GM12873 (cell line): Measurements from ENCODE around the gene PDZD4.

Experiments used
- TF ChIP-seq, protein P1 (sequence below): IDR thresholded peaks from 2 replicates; pipeline ENCODE4 v1.5.1; 2012; ENCODE audit warnings: low read depth, mild to moderate bottlenecking, moderate library complexity, low read length, control low read depth; ENCODE audit not compliant: insufficient read depth; ENCODE audit errors: missing control alignments

The PDZD4 gene

DNA sequence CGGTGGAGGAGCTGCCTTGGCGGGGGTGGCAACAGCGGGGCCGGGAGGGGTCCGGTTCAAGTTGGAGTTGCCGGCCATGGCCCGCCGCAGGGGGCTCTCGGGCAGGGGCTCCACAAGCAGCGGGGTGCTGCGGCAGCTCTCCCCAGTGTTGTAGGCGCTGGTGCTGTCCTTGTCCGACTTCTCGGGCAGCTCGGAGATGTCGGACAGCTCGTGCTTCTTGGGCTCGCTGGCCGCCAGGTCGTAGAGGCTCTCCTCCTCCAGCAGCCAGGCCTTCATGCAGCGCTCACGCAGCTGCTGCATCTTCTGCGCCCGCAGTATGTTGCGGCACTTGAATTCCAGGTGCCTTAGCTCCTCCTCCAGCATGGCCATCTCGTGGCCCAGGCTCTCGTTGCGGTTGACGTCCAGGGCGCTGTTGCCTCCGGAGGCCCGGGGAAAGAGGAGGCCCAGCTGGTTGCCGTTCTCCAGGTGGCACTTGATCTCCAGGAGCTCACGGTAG lies 26.2 kb downstream of the PDZD4 start:
- TF ChIP-seq, protein P1, sequence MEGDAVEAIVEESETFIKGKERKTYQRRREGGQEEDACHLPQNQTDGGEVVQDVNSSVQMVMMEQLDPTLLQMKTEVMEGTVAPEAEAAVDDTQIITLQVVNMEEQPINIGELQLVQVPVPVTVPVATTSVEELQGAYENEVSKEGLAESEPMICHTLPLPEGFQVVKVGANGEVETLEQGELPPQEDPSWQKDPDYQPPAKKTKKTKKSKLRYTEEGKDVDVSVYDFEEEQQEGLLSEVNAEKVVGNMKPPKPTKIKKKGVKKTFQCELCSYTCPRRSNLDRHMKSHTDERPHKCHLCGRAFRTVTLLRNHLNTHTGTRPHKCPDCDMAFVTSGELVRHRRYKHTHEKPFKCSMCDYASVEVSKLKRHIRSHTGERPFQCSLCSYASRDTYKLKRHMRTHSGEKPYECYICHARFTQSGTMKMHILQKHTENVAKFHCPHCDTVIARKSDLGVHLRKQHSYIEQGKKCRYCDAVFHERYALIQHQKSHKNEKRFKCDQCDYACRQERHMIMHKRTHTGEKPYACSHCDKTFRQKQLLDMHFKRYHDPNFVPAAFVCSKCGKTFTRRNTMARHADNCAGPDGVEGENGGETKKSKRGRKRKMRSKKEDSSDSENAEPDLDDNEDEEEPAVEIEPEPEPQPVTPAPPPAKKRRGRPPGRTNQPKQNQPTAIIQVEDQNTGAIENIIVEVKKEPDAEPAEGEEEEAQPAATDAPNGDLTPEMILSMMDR, result no peak

DNA sequence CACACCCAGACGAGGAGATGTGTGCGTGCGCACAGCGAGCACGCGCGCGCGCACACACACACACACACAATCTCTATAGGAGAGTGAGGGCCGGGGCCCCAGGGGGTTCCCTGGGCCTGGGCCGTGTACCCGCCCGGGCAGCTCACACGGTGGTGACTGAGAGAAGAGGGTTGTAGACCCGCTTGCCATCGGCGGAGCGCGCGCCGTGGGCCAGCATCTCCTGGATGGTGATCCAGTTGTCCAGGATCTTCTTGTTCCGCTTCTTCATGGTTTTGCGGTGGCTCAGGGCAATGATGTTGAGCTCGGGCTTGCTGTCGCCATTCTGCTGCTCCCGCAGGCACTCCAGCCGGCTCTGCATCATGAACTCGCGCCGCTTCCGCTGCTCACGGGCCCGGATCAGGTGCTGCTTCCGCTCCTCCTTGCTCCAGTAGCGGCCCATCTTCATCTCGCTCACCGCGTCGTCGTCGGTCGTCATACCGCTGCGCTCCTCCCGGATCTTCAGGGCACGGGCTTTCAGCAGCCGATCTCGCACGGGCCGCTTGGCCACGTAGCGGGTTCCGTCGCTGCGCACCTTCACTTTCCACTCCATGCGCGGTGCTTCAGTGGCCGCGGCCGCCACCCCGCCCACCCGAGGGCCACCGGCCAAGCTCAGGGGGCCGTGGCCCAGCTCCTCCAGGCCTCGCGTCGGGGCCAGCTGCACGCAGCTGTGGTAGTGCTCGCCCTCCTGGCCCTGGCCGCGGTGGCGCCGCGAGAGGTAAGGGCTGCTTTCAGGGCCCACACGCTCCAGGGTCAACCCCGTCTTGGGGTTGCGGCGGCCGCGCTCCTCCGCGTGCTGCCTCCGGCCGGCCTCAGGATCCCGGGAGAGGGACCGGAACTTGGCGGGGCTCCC lies 26.9 kb downstream of the PDZD4 start:
- TF ChIP-seq, protein P1, result no peak

DNA sequence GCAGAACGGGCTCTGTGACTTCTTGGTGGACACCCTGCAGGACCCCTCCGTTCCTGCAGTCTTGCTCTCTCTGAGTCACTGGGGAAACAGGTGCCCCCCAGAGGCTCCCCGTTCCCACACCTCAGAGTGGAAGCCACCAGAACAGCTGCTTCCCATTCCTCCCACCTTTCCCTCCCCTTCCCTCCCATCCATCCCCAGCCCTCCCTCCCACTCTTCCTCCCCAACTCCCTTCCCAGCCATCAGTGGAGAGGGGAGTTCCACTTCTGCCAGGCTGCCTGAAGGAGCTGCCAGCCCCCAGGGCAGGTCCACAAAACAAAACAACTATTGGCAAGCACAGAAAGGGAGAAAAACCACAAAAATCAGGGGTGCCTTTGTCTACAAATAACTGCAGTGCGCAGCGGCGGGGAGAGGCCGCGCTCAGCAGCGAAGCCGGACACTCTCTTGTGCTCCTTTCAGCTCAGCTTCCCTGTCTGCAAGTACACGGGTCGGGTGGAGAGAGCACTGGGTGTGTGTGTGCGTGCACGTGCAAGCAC lies 27.8 kb downstream of the PDZD4 start:
- TF ChIP-seq, protein P1, result no peak

DNA sequence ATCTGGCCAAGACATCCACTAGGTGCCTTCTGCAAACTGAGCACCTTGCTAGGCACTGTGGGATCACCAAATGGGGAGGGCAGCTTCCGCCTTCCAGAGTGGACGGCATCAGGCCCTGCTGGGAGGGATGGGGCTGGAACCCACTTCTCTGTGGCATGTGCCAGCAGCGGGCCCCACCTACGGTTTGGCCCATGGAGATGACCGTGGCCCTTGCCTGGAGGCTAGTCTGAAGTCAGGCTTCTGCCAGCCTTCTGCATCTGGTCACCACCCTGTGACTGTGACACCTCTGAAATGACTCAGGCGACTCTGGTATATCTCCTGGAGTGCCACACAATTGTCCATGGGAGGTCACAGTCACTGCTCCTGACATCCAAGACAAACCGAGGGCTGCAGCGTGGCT lies 28.7 kb downstream of the PDZD4 start:
- TF ChIP-seq, protein P1, result no peak

DNA sequence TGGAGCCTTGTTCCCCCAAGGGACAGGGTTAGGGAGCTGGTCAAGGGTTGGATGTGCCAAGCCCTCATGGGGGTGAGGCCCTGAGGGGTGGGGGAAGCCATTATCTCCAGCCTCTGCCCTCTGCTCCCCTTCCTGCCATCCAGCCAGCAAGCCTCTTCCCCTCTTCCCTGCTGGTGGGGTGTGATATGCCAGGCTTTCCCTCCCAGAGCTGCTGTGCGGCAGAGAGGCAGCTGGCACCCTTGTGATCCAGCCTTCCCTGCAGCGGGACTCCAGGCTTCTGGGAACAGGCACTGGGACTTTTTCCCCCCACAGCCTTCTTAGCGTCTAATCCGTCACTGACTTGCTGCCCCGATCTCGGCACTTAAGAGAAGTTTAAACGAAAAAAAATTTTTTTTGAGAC lies 29.6 kb downstream of the PDZD4 start:
- TF ChIP-seq, protein P1, result no peak

DNA sequence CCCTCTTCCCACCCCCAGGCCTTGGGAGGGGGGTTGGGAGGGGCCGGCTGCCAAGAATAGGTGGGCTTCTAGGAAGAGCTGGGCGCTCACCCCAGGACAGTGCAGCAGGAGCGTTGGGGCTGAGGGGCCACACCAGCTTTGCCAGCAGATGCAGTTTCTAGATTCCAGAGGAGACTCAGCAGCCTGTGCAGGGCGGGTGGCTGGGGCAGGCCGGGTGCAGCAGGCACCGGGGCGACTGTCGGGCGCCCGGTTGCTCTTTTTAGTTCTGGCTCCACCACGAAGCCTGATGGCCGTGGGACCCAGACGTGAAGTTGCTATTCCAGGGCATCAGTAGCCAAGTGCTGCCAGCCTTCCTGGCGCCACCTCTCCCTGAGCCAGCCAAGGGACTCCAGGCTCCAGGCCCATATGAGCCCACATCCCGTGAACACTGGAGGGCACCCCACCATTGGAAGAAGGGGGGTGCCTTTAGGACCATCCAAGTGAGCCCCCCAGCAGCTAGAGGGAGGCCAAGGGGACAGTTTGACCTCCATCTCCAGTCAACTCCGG lies 30.1 kb downstream of the PDZD4 start:
- TF ChIP-seq, protein P1, result no peak

DNA sequence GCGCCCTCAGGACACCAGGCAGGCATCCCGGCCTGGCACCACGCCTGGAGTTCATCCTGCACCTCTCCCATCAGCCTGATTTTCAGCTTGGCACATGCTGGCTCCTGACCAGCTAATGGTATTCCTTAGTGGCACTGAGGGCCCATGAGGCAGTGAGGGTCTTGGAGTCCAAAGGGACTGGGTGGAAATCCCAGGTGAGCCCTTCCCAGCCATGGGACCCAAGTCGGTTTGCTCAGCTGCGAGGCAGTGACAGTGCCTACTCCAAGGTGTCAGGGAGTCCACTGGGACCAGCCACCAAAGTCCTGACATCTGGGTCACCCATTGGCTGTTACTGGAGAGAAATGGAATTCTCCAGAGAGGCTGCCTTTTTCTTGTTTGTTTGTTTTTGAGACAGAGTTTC lies 31.0 kb downstream of the PDZD4 start:
- TF ChIP-seq, protein P1, result no peak
